Esophagus muscularis mucosa (tissue), 4 donors: ENCODE measurements around the gene METAP2. TPM values are rescaled to one million over a fixed set of nuclear protein-coding genes. Genes with fewer than 3 reads are reported as not detected.

Source experiments
- DNase-seq: peaks from one replicate; pipeline ENCODE4 v3.0.0-alpha.2; 2017; ENCODE audit errors: extremely low spot score
- H3K27ac ChIP-seq, 4 donors: fragments of 200-600 bp; sonication (generic); replicated peaks in 1 of 4; 1 replicate in 3 of 4; 2 replicates in 1 of 4; pipeline ENCODE4 v1.5.1; 2016 to 2019; ENCODE audit warnings: mild to moderate bottlenecking in 1 of 4
- H3K27me3 ChIP-seq, 4 donors: fragments of 200-600 bp; sonication (generic); one replicate each; pipeline versions ENCODE4 v1.5.1 to v1.6.0; 2016 to 2019
- H3K36me3 ChIP-seq, 4 donors: fragments of 200-600 bp; sonication (generic); one replicate each; pipeline ENCODE4 v1.5.1; 2016 to 2019
- H3K4me1 ChIP-seq, 4 donors: fragments of 200-600 bp; sonication (generic); one replicate each; pipeline ENCODE4 v1.5.1; 2016 to 2019
- H3K4me3 ChIP-seq, 4 donors: fragments of 200-600 bp; sonication (generic); 1 replicate in 2 of 4; 2 replicates in 2 of 4; pipeline ENCODE4 v1.5.1; 2016 to 2019; ENCODE audit warnings: mild to moderate bottlenecking in 4 of 4, moderate library complexity in 1 of 4
- H3K9me3 ChIP-seq, 4 donors: fragments of 200-600 bp; sonication (generic); 1 replicate in 3 of 4; 2 replicates in 1 of 4; pipeline ENCODE4 v1.5.1; 2016 to 2019
- CTCF ChIP-seq, 3 experiments: fragments of 200-600 bp in 2 of 3; fragments of 450-650 bp in 1 of 3; sonication (generic) in 2 of 3; IDR thresholded peaks; one replicate each; pipeline ENCODE4 v1.5.1; 2017 to 2019; ENCODE audit warnings: antibody characterized with exemption in 3 of 3, mild to moderate bottlenecking in 2 of 3, moderate library complexity in 1 of 3
- EP300 ChIP-seq: sonication (generic); formaldehyde crosslinking; IDR thresholded peaks from one replicate; pipeline ENCODE4 v1.6.1; 2017; ENCODE audit warnings: antibody characterized with exemption
- POLR2A ChIP-seq: fragments of 450-650 bp; IDR thresholded peaks from one replicate; pipeline ENCODE4 v1.6.1; 2017; ENCODE audit warnings: antibody characterized with exemption, moderate library complexity, mild to moderate bottlenecking, low read depth
- POLR2AphosphoS5 ChIP-seq, 2 donors: sonication (generic); formaldehyde crosslinking; IDR thresholded peaks; one replicate each; pipeline ENCODE4 v1.6.1; 2017; ENCODE audit warnings: antibody characterized with exemption in 2 of 2
- WGBS: methylation state at CpG from one replicate; pipeline ENCODE4 v1.1.5; 2018; 5-methylcytosine and 5-hydroxymethylcytosine counted together
- intact Hi-C: fragments of 100-400 bp; cut with DNase I; formaldehyde crosslinking; loops from one replicate; pipeline ENCODE4 v1.15.1; 2023
- total RNA-seq, 4 donors: library from RNA; depleted of rRNA; stranded (reverse); fragments of >200 nt; gene quantifications; one replicate each; pipeline versions ENCODE4 v1.1.0 to v1.2.1, GENCODE V29; 2016

The METAP2 gene
- total RNA-seq, 4 donors from 2014 or later: 52.6 to 76.2 (median 69.7) TPM

GRCh38 chr12:95518944-95519343 is 45.0 kb downstream of the METAP2 start:
- intact Hi-C loops: no loop called here
- H3K36me3 ChIP-seq: peaks cover 5 to 51% (median 20%) of the 10 kb centered on the region in 4 donors
- TF ChIP-seq EP300: no peak
- TF ChIP-seq CTCF (IDR thresholded peaks at IDR 0.05): no peak
- TF ChIP-seq POLR2AphosphoS5 (IDR thresholded peaks at IDR 0.05): no peak
- no peak for TF ChIP-seq POLR2A

GRCh38 chr12:95520816-95521215 is 46.9 kb downstream of the METAP2 start:
- no peak overlapping the region for H3K4me3 ChIP-seq
- no peak for TF ChIP-seq POLR2AphosphoS5 (IDR thresholded peaks at IDR 0.05)
- TF ChIP-seq POLR2A: no peak
- no peak for TF ChIP-seq EP300
- TF ChIP-seq CTCF (IDR thresholded peaks at IDR 0.05): no peak
- 93% methylated on average over 6 of the region's 6 CpGs for WGBS
- no peak for DNase-seq
- H3K27ac ChIP-seq: no peak overlapping the region
- intact Hi-C loops: no loop called here
- H3K9me3 ChIP-seq: no peaks in the 10 kb centered on the region
- no peaks in the 10 kb centered on the region for H3K27me3 ChIP-seq
- H3K36me3 ChIP-seq: peaks cover 0 to 39% (median 7%) of the 10 kb centered on the region in 4 donors
- no peaks in the 10 kb centered on the region for H3K4me1 ChIP-seq

More at GRCh38 chr12:95518944-95519343, 45.0 kb downstream of the METAP2 start:
- no peaks in the 10 kb centered on the region for H3K27me3 ChIP-seq
- no peaks in the 10 kb centered on the region for H3K4me1 ChIP-seq
- no peak for DNase-seq
- no peaks in the 10 kb centered on the region for H3K9me3 ChIP-seq
- no peak overlapping the region for H3K4me3 ChIP-seq
- H3K27ac ChIP-seq: no peak overlapping the region

- Histone ChIP-seq H3K27ac (no peak overlapping the region), H3K27me3 (no peaks in the 10 kb centered on the region), H3K4me3 (no peak overlapping the region), H3K36me3 (peaks cover 0 to 39% (median 5%) of the 10 kb centered on the region in 4 donors), H3K9me3 (no peaks in the 10 kb centered on the region), H3K4me1 (no peaks in the 10 kb centered on the region)
- no peak for DNase-seq
- WGBS: 94% methylated on average over 8 of the region's 8 CpGs
- intact Hi-C loops: no loop called here
- TF ChIP-seq POLR2AphosphoS5 (IDR thresholded peaks at IDR 0.05) (no peak), POLR2A (no peak), CTCF (IDR thresholded peaks at IDR 0.05) (no peak), EP300 (no peak)
Measured at GRCh38 chr12:95522692-95523091, 48.7 kb downstream of the METAP2 start.

GRCh38 chr12:95528431-95528830 is 54.5 kb downstream of the METAP2 start:
- H3K4me1 ChIP-seq: no peaks in the 10 kb centered on the region
- H3K27ac ChIP-seq: no peak overlapping the region
- H3K9me3 ChIP-seq: no peaks in the 10 kb centered on the region
- H3K4me3 ChIP-seq: no peak overlapping the region
- intact Hi-C loops: no loop called here
- H3K27me3 ChIP-seq: no peaks in the 10 kb centered on the region
- 82% methylated on average over 4 of the region's 4 CpGs for WGBS
- no peak for DNase-seq
- H3K36me3 ChIP-seq: peaks cover 0 to 7% (median 3%) of the 10 kb centered on the region in 4 donors
- TF ChIP-seq EP300 (no peak), POLR2A (no peak), POLR2AphosphoS5 (IDR thresholded peaks at IDR 0.05) (no peak), CTCF (IDR thresholded peaks at IDR 0.05) (no peak)

GRCh38 chr12:95529693-95530225 is 55.8 kb downstream of the METAP2 start:
- Histone ChIP-seq H3K4me1 (peaks cover 0 to 10% (median 9%) of the 10 kb centered on the region in 4 donors), H3K27me3 (no peaks in the 10 kb centered on the region), H3K9me3 (no peaks in the 10 kb centered on the region), H3K4me3 (no peak overlapping the region), H3K27ac (no peak overlapping the region), H3K36me3 (no peaks in the 10 kb centered on the region)
- intact Hi-C loops: loop anchor here (10.0 kb wide), 2 partner anchors 195 to 315 kb away; partner anchors contain the start of genes FGD6 and VEZT
- WGBS: 87% methylated on average over 4 of the region's 4 CpGs
- no peak for DNase-seq
- TF ChIP-seq EP300: no peak
- no peak for TF ChIP-seq CTCF (IDR thresholded peaks at IDR 0.05)
- no peak for TF ChIP-seq POLR2AphosphoS5 (IDR thresholded peaks at IDR 0.05)
